Measurements from ENCODE around the gene PDE7B.

PDE7B gene

DNA sequence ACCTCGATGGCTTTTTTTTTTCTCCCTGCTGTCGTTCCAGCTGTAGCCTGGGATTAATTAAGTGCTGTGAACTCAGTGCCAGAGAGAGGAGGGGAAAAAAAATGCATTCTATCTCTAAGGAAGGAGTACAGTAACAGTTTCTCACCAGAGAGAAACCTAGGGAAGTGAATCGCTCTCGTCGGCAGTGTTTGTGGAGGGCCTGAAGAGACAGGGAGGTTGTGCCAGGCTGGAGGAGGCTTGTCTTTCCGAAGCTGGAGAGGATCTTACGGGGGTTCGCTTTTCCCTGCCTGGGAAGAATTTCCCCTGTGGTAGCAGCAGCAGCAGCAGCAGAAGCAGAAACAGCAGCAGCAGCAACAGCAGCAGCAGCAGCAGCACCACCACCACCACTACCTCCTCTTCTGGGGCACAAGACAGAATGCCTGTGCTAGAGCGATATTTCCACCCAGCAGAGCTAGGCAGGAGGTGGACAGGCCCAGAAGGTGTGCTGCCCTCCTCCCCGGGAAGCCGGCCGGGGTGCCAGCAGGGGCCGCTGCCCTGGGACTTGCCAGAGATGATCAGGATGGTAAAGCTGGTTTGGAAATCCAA, 186.5 kb downstream of the PDE7B start:
- Histone ChIP-seq H3K4me3 (ENCODE audit: low read depth, low read length) (peak overlapping the region; percentile 51), H3K36me3 (replicated peaks) (no peaks in the 10 kb centered on the region), H3K27ac (peak overlapping the region; percentile 58), H3K27me3 (replicated peaks) (no peaks in the 10 kb centered on the region)
- no peak for DNase-seq
- TF ChIP-seq, protein P1, sequence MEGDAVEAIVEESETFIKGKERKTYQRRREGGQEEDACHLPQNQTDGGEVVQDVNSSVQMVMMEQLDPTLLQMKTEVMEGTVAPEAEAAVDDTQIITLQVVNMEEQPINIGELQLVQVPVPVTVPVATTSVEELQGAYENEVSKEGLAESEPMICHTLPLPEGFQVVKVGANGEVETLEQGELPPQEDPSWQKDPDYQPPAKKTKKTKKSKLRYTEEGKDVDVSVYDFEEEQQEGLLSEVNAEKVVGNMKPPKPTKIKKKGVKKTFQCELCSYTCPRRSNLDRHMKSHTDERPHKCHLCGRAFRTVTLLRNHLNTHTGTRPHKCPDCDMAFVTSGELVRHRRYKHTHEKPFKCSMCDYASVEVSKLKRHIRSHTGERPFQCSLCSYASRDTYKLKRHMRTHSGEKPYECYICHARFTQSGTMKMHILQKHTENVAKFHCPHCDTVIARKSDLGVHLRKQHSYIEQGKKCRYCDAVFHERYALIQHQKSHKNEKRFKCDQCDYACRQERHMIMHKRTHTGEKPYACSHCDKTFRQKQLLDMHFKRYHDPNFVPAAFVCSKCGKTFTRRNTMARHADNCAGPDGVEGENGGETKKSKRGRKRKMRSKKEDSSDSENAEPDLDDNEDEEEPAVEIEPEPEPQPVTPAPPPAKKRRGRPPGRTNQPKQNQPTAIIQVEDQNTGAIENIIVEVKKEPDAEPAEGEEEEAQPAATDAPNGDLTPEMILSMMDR (IDR thresholded peaks at IDR 0.05; ENCODE audit: low read depth, low read length, missing control alignments) = peak; percentile 45
- in situ Hi-C loops (cut with HindIII; ENCODE audit: low pct_ligation_motif_present, low sequenced_read_pairs) = no loop called here

DNA sequence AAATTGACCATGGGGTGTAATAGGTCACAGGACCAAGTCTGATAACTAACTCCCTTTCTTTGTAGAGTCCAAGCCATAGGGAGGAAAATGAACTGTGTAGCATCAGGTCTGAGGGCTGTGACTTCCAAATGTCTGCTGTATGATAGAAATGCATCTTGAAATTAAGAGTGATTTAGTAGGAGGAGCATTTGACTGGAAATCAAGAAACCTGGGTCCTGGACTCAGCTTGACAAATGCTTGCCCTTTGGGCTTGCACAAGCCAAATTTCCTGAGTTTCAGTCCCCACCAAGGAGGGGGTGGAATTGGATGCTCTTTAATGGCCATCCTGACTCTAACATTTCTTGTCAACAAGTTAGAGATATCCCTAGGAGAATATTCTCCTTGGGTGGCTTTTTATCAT, 187.0 kb downstream of the PDE7B start:
- H3K27ac ChIP-seq = no peak overlapping the region
- no peaks in the 10 kb centered on the region for H3K27me3 ChIP-seq (replicated peaks)
- H3K4me3 ChIP-seq (ENCODE audit: low read depth, low read length) = peak overlapping the region; percentile 51
- TF ChIP-seq, protein P1 (IDR thresholded peaks at IDR 0.05; ENCODE audit: low read depth, low read length, missing control alignments) = no peak
- no peaks in the 10 kb centered on the region for H3K36me3 ChIP-seq (replicated peaks)
- no peak for DNase-seq
- in situ Hi-C loops (cut with HindIII; ENCODE audit: low pct_ligation_motif_present, low sequenced_read_pairs) = no loop called here

DNA sequence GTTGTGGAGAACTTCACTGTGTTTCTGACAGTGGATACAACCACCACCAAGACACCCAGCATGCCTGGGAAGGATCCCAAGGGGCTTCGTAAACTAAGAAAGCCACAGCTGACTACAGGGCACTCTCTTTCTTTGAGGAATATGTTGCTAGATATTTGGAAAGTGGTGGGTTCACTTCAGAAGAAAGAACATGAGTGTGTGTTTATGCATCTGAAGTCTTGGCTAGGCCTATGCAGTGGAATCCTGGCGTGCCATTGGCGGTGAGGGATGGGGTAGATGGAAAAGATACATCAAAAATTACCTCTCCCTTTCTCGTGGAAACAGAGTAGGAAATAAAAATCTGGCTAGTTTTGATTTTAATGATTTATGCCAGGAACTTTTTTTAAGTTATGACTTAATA, 187.7 kb downstream of the PDE7B start:
- Histone ChIP-seq H3K4me3 (ENCODE audit: low read depth, low read length) (peak overlapping the region; percentile 51), H3K36me3 (replicated peaks) (no peaks in the 10 kb centered on the region), H3K27me3 (replicated peaks) (no peaks in the 10 kb centered on the region), H3K27ac (no peak overlapping the region)
- TF ChIP-seq, protein P1 (IDR thresholded peaks at IDR 0.05; ENCODE audit: low read depth, low read length, missing control alignments) = no peak
- in situ Hi-C loops (cut with HindIII; ENCODE audit: low pct_ligation_motif_present, low sequenced_read_pairs) = no loop called here
- DNase-seq = no peak

DNA sequence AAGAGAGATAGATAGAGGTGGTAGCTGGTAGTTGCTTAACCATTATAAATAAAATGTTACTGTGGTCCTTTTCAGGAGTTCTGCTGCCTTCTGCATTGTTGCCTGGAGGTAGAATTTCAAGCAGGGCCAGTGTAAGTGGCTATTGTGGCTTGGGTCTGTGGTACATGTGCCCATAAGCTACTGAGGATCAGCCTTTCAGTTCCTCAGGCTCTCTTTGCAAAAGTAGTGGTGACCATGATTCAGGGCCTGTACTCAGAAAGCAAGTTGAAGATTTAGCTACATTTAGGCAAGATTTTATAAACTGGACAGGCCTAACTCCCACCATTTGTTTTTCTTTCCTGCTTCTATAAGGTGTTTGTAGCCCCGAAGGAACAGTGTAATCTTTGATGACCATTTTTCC, 199.0 kb downstream of the PDE7B start:
- in situ Hi-C loops (cut with HindIII; ENCODE audit: low pct_ligation_motif_present, low sequenced_read_pairs) = no loop called here
- Histone ChIP-seq H3K27me3 (replicated peaks) (no peaks in the 10 kb centered on the region), H3K27ac (peak overlapping the region; percentile 90), H3K36me3 (replicated peaks) (no peaks in the 10 kb centered on the region), H3K4me3 (ENCODE audit: low read depth, low read length) (no peak overlapping the region)
- TF ChIP-seq, protein P1 (IDR thresholded peaks at IDR 0.05; ENCODE audit: low read depth, low read length, missing control alignments) = no peak
- DNase-seq = no peak

- no peaks in the 10 kb centered on the region for H3K27me3 ChIP-seq (replicated peaks)
- H3K4me3 ChIP-seq (ENCODE audit: low read depth, low read length) = no peak overlapping the region
- peak overlapping the region; percentile 90 for H3K27ac ChIP-seq
- DNase-seq = peak; percentile 88
- in situ Hi-C loops (cut with HindIII; ENCODE audit: low pct_ligation_motif_present, low sequenced_read_pairs) = no loop called here
- TF ChIP-seq, protein P1 (IDR thresholded peaks at IDR 0.05; ENCODE audit: low read depth, low read length, missing control alignments) = no peak
- no peaks in the 10 kb centered on the region for H3K36me3 ChIP-seq (replicated peaks)
These were observed 199.8 kb downstream of the PDE7B start for GRCh38 chr6:136051140-136051775.

- Histone ChIP-seq H3K36me3 (replicated peaks) (no peaks in the 10 kb centered on the region), H3K4me3 (ENCODE audit: low read depth, low read length) (no peak overlapping the region), H3K27ac (no peak overlapping the region), H3K27me3 (replicated peaks) (no peaks in the 10 kb centered on the region)
- DNase-seq = no peak
- TF ChIP-seq, protein P1 (IDR thresholded peaks at IDR 0.05; ENCODE audit: low read depth, low read length, missing control alignments) = no peak
- in situ Hi-C loops (cut with HindIII; ENCODE audit: low pct_ligation_motif_present, low sequenced_read_pairs) = no loop called here
These were observed 200.5 kb downstream of the PDE7B start for GRCh38 chr6:136052031-136052430.

Measured in brain microvascular endothelial cell (primary cell).